ENCODE results near the gene ARHGEF40. TPM values are rescaled to one million over a fixed set of nuclear protein-coding genes. Genes with fewer than 3 reads are reported as not detected.

ARHGEF40 gene
- total RNA-seq, 1 experiment from 2014 or later = 2.7 TPM

DNA sequence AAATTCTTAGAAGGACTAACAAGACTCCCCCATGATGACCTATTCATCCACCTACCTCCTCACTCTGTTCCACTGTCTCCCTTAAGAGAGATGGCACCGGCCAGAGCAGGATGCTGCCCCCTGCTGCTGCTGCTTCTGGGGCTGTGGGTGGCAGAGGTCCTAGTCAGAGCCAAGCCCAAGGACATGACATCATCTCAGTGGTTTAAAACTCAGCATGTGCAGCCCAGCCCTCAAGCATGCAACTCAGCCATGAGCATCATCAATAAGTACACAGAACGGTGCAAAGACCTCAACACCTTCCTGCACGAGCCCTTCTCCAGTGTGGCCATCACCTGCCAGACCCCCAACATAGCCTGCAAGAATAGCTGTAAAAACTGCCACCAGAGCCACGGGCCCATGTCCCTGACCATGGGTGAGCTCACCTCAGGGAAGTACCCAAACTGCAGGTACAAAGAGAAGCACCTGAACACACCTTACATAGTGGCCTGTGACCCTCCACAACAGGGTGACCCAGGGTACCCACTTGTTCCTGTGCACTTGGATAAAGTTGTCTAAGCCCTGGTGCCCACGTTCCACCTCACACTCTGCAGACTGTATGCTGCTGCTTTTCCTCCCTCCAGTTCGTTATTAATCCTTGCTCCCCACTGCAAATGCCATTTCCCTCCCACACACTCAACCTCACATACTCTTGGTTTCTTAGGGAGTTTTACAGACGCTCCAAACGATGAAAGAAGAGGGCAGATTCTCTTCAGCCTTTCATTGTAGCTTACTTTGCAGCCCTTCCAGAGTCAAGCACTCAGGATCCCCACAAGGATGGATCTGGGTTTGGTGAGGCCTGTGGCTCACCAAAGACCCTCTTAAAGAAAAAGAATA lies 12.1 kb upstream of the ARHGEF40 start, which contains the start of gene RNASE8:
TSS of gene RNASE8 (plus strand) at position 20 of the 873 bp plus-strand sequence. CDS start at position 91, 71 bp downstream.
- Histone ChIP-seq H4K20me1 (ENCODE audit: low read length) (no peaks in the 10 kb centered on the region), H3K4me2 (ENCODE audit: low read length) (no peak within 1 kb of the TSS), H2AFZ (ENCODE audit: low read length) (no peak within 1 kb of the TSS), H3K4me1 (ENCODE audit: insufficient read depth, low read length) (no peaks in the 10 kb centered on the region), H3K27ac (ENCODE audit: low read length) (no peak within 1 kb of the TSS), H3K9me3 (ENCODE audit: low read length) (no peaks in the 10 kb centered on the region), H3K36me3 (ENCODE audit: low read depth, low read length) (no peaks in the 10 kb centered on the region), H3K9me2 (replicated peaks; ENCODE audit: low read length) (no peaks in the 10 kb centered on the region), H3K4me3 (ENCODE audit: low read length) (no peak within 1 kb of the TSS), H3K27me3 (ENCODE audit: low read length) (peaks cover 33% of the 10 kb centered on the region), H3K9ac (ENCODE audit: low read length) (no peak within 1 kb of the TSS), H3F3A (ENCODE audit: low read length, unreplicated experiment) (no peaks in the 10 kb centered on the region), H3K79me2 (ENCODE audit: low read length) (no peaks in the 10 kb centered on the region)
- TF ChIP-seq, protein P1, sequence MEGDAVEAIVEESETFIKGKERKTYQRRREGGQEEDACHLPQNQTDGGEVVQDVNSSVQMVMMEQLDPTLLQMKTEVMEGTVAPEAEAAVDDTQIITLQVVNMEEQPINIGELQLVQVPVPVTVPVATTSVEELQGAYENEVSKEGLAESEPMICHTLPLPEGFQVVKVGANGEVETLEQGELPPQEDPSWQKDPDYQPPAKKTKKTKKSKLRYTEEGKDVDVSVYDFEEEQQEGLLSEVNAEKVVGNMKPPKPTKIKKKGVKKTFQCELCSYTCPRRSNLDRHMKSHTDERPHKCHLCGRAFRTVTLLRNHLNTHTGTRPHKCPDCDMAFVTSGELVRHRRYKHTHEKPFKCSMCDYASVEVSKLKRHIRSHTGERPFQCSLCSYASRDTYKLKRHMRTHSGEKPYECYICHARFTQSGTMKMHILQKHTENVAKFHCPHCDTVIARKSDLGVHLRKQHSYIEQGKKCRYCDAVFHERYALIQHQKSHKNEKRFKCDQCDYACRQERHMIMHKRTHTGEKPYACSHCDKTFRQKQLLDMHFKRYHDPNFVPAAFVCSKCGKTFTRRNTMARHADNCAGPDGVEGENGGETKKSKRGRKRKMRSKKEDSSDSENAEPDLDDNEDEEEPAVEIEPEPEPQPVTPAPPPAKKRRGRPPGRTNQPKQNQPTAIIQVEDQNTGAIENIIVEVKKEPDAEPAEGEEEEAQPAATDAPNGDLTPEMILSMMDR (conservative IDR thresholded peaks at IDR 0.05; ENCODE audit: low read depth, low read length) = no peak
- TF ChIP-seq EZH2phosphoT487 (IDR thresholded peaks at IDR 0.05; ENCODE audit: borderline replicate concordance, low read length) = no peak
- no peak for TF ChIP-seq EZH2 (IDR thresholded peaks at IDR 0.05; ENCODE audit: low read length, unreplicated experiment)
- POLR2A ChIA-PET (ENCODE audit: unreplicated experiment) = no interaction called here
- DNase-seq = no peak
- intact Hi-C loops (cut with micrococcal nuclease) = no loop called here
- CTCF ChIA-PET = no interaction called here
- no peak for ATAC-seq
- no TSS peak for BruUV-seq (replicated peaks)

DNA sequence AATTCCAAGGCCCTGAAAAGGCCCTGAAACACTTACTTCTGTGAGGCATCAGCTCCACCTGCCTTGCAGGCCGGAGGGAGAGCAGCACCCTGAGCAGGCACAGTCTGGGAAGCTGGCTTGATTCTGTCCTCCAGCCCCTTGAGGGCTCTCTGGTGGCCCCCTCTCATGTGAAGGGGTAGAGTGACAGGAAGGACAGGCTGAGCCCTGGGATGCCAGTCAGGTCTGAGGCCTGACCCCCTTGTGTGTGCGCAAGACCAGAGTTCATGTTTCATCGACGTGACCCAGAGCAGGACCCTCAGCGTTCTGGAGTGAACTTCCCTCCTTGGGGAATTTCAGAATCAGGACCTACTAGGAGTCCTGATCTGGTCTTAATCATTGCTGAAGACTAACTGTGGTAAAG lies 11.2 kb upstream of the ARHGEF40 start:
- Histone ChIP-seq H3K9ac (ENCODE audit: low read length) (no peak overlapping the region), H3K4me1 (ENCODE audit: insufficient read depth, low read length) (no peaks in the 10 kb centered on the region), H3K9me2 (replicated peaks; ENCODE audit: low read length) (no peaks in the 10 kb centered on the region), H3K4me3 (ENCODE audit: low read length) (no peak overlapping the region), H3K27ac (ENCODE audit: low read length) (no peak overlapping the region), H3K4me2 (ENCODE audit: low read length) (no peak overlapping the region), H3K79me2 (ENCODE audit: low read length) (no peaks in the 10 kb centered on the region), H4K20me1 (ENCODE audit: low read length) (no peaks in the 10 kb centered on the region), H3K27me3 (ENCODE audit: low read length) (peaks cover 39% of the 10 kb centered on the region), H3F3A (ENCODE audit: low read length, unreplicated experiment) (no peaks in the 10 kb centered on the region), H3K36me3 (ENCODE audit: low read depth, low read length) (no peaks in the 10 kb centered on the region), H2AFZ (ENCODE audit: low read length) (no peak overlapping the region), H3K9me3 (ENCODE audit: low read length) (no peaks in the 10 kb centered on the region)
- intact Hi-C loops (cut with micrococcal nuclease) = no loop called here
- ChIA-PET CTCF (no interaction called here), POLR2A (ENCODE audit: unreplicated experiment) (no interaction called here)
- ATAC-seq (no peak), DNase-seq (no peak)
- TF ChIP-seq, protein P1 (conservative IDR thresholded peaks at IDR 0.05; ENCODE audit: low read depth, low read length) = no peak
- TF ChIP-seq EZH2 (IDR thresholded peaks at IDR 0.05; ENCODE audit: low read length, unreplicated experiment) = no peak
- no peak for TF ChIP-seq EZH2phosphoT487 (IDR thresholded peaks at IDR 0.05; ENCODE audit: borderline replicate concordance, low read length)
- no TSS peak for BruUV-seq (replicated peaks)
